C4-2B (cell line): ENCODE data around the gene EIF3A.

Experiments
- CTCF ChIP-seq: fragments of 450-650 bp; conservative IDR thresholded peaks from 2 replicates; pipeline ENCODE4 v1.5.1; 2017; ENCODE audit warnings: mild to moderate bottlenecking
- ZFX ChIP-seq: fragments of 450-650 bp; IDR thresholded peaks from 2 replicates; pipeline ENCODE4 v1.6.1; 2017

- TF ChIP-seq CTCF: no peak
- TF ChIP-seq ZFX: no peak
These were observed 18.0 kb upstream of the EIF3A start for GRCh38 chr10:119098576-119098975.
